HepG2 (cell line): ENCODE data around the gene CNTD1. TPM values are rescaled to one million over a fixed set of nuclear protein-coding genes. Genes with fewer than 3 reads are reported as not detected.

Source experiments
- ATAC-seq: fragments of 200-7000 bp; cut with Tn5 transposase; 3 replicates; pipeline ENCODE4 v1.9.1; 2020; ENCODE audit warnings: mild to moderate bottlenecking, moderate library complexity
- BruUV-seq: library from RNA; stranded (reverse); fragments of 400-500 nt; replicated peaks from 2 replicates; lab custom pipeline; 2021; lab: Mats Ljungman, UMichigan
- CTCF ChIA-PET: fragments of 300-600 bp; formaldehyde crosslinking; extraction: SDS; loops from one replicate; lab custom pipeline; 2021; ENCODE audit warnings: low total read pairs, inconsistent platforms, low intra/inter-chr PET ratio; lab: Yijun Ruan, JAX
- POLR2A ChIA-PET: fragments of 350-600 bp; sonication (Branson Sonifier 250); formaldehyde crosslinking; loops from one replicate; lab custom pipeline; 2020; ENCODE audit warnings: antibody characterized with exemption, inconsistent platforms; lab: Yijun Ruan, JAX
- DNase-seq: peaks from one replicate; pipeline ENCODE4 v3.0.0-alpha.2; 2015; ENCODE audit warnings: low spot score
- FAIRE-seq: peaks from 3 replicates; lab custom pipeline; 2011; peaks lifted over from hg19 to GRCh38; lab: Jason Lieb, UNC
- H2AFZ ChIP-seq: one replicate; pipeline ENCODE4 v1.6.1; 2011; ENCODE audit warnings: low read length, inconsistent platforms
- H3K27ac ChIP-seq: fragments of 300-600 bp; 3 replicates; pipeline ENCODE4 v1.8.0; 2011; ENCODE audit warnings: mixed run types, mild to moderate bottlenecking, mixed read lengths, low read length, inconsistent platforms; ENCODE audit not compliant: insufficient read depth; ENCODE audit errors: extremely low read length
- H3K27me3 ChIP-seq, 2 experiments: fragments of 200-600 bp in 1 of 2; 2 replicates in 1 of 2; 3 replicates in 1 of 2; pipeline versions ENCODE4 v1.6.0 to v1.8.0; 2011; ENCODE audit warnings: low read length in 2 of 2, mild to moderate bottlenecking in 2 of 2, moderate library complexity in 2 of 2, inconsistent platforms in 1 of 2; ENCODE audit not compliant: insufficient read depth in 2 of 2, control insufficient read depth in 1 of 2
- H3K36me3 ChIP-seq, 2 experiments: fragments of 200-600 bp in 1 of 2; replicated peaks in 1 of 2; 2 replicates in 1 of 2; 3 replicates in 1 of 2; pipeline versions ENCODE4 v1.5.1 to v1.8.0; 2011; ENCODE audit warnings: low read length in 2 of 2, inconsistent platforms in 1 of 2; ENCODE audit not compliant: insufficient read depth in 2 of 2, control insufficient read depth in 1 of 2
- H3K4me1 ChIP-seq: 2 replicates; pipeline ENCODE4 v1.5.1; 2012; ENCODE audit warnings: low read length, inconsistent platforms; ENCODE audit not compliant: insufficient read depth
- H3K4me2 ChIP-seq: 2 replicates; pipeline ENCODE4 v1.6.0; 2011; ENCODE audit warnings: low read depth, low read length, inconsistent platforms
- H3K4me3 ChIP-seq, 3 experiments: fragments of 200-600 bp in 1 of 3; sonication (generic), shearing (Covaris generic) in 1 of 3; replicated peaks in 1 of 3; 2 replicates each; pipeline ENCODE4 v1.5.1; 2011 to 2016; ENCODE audit warnings: low read length in 3 of 3, inconsistent platforms in 2 of 3, low read depth in 2 of 3, mild to moderate bottlenecking in 2 of 3, control low read depth in 1 of 3, mixed read lengths in 1 of 3; ENCODE audit not compliant: insufficient read depth in 1 of 3
- H3K79me2 ChIP-seq: one replicate; pipeline ENCODE4 v1.6.1; 2011; ENCODE audit warnings: low read length, inconsistent platforms; ENCODE audit not compliant: insufficient read depth
- H3K9ac ChIP-seq: 2 replicates; pipeline ENCODE4 v1.6.0; 2011; ENCODE audit warnings: mild to moderate bottlenecking, low read depth, low read length, inconsistent platforms; ENCODE audit not compliant: insufficient read depth
- H3K9me3 ChIP-seq: 2 replicates; pipeline ENCODE4 v1.5.1; 2012; ENCODE audit warnings: mild to moderate bottlenecking, low read length
- H4K20me1 ChIP-seq: 2 replicates; pipeline ENCODE4 v1.6.0; 2011; ENCODE audit warnings: inconsistent platforms, mild to moderate bottlenecking, low read length, moderate library complexity; ENCODE audit not compliant: insufficient read depth
- ATM ChIP-seq: fragments of 450-650 bp; IDR thresholded peaks from 2 replicates; pipeline ENCODE4 v1.7.1; 2017; ENCODE audit warnings: mild to moderate bottlenecking, borderline replicate concordance
- EED ChIP-seq: sonication (generic); formaldehyde crosslinking; IDR thresholded peaks from 2 replicates; pipeline ENCODE4 v1.5.0; 2020; ENCODE audit warnings: mild to moderate bottlenecking, missing genetic modification reagents
- KLF13 ChIP-seq: sonication (generic); formaldehyde crosslinking; IDR thresholded peaks from 2 replicates; pipeline ENCODE4 v1.4.0; 2020; ENCODE audit warnings: mild to moderate bottlenecking, missing genetic modification reagents
- NFIB ChIP-seq: sonication (generic); formaldehyde crosslinking; IDR thresholded peaks from 2 replicates; pipeline ENCODE4 v1.9.0; 2021; ENCODE audit warnings: missing genetic modification reagents, mild to moderate bottlenecking, borderline replicate concordance
- NFKB2 ChIP-seq: sonication (generic); formaldehyde crosslinking; IDR thresholded peaks from 2 replicates; pipeline ENCODE4 v1.4.0; 2020; ENCODE audit warnings: missing genetic modification reagents, borderline replicate concordance
- PHF21A ChIP-seq: sonication (generic); formaldehyde crosslinking; IDR thresholded peaks from 2 replicates; pipeline ENCODE4 v1.5.0; 2020; ENCODE audit warnings: mild to moderate bottlenecking, missing genetic modification reagents
- WIZ ChIP-seq: sonication (generic); formaldehyde crosslinking; IDR thresholded peaks from 2 replicates; pipeline ENCODE4 v1.5.1; 2020; ENCODE audit warnings: mild to moderate bottlenecking, missing genetic modification reagents
- ZNF501 ChIP-seq: sonication (generic); formaldehyde crosslinking; IDR thresholded peaks from 2 replicates; pipeline ENCODE4 v1.5.1; 2020; ENCODE audit warnings: mild to moderate bottlenecking, moderate library complexity, missing genetic modification reagents
- ZNF746 ChIP-seq: sonication (generic); formaldehyde crosslinking; IDR thresholded peaks from 2 replicates; pipeline ENCODE4 v1.8.0; 2022; ENCODE audit warnings: mild to moderate bottlenecking, missing genetic modification reagents
- ZNF770 ChIP-seq: sonication (generic); formaldehyde crosslinking; IDR thresholded peaks from 2 replicates; pipeline ENCODE4 v1.5.0; 2020; ENCODE audit warnings: mild to moderate bottlenecking, missing genetic modification reagents
- WGBS: methylation state at CpG from one replicate; pipeline ENCODE4 v1.1.6; 2017; ENCODE audit warnings: low lambda C conversion rate; 5-methylcytosine and 5-hydroxymethylcytosine counted together
- in situ Hi-C: cut with HindIII; loops from 2 replicates; pipeline ENCODE4 v1.10.0; 2017; ENCODE audit warnings: low pct_unique_long_range_greater_than_20kb; ENCODE audit not compliant: extremely low pct_ligation_motif_present
- intact Hi-C: fragments of 100-400 bp; cut with micrococcal nuclease; formaldehyde crosslinking; loops from one replicate; pipeline ENCODE4 v1.10.0; 2022; ENCODE audit not compliant: unreplicated experiment
- polyA plus RNA-seq, 8 experiments: library from polyadenylated mRNA; depleted of rRNA in 3 of 8; stranded (reverse) in 7 of 8; unstranded in 1 of 8; fragments of >200 nt; fragmentation: Illumina TruSeq in 4 of 8; extraction: Trizol in 4 of 8; gene quantifications; 2 replicates each; pipeline versions ENCODE4 v1.2.1 to v1.2.3, GENCODE V29; 2011 to 2016; ENCODE audit warnings: low read depth in 4 of 8, missing spikeins in 1 of 8, mixed read lengths in 1 of 8; ENCODE audit not compliant: insufficient read depth in 1 of 8
- total RNA-seq, 5 experiments: library from RNA; depleted of rRNA; stranded (reverse); fragments of >200 nt; fragmentation: Illumina TruSeq; extraction: Trizol; gene quantifications; 2 replicates each; pipeline ENCODE4 v1.2.3, GENCODE V29; 2016; ENCODE audit warnings: low read depth in 1 of 5
- TF ChIP-seq, protein P1 (sequence below): sonication (generic); formaldehyde crosslinking; IDR thresholded peaks from 2 replicates; pipeline ENCODE4 v1.4.0; 2020; ENCODE audit warnings: missing genetic modification reagents, borderline replicate concordance

The CNTD1 gene
- total and polyA plus RNA-seq, 2 of the 13 experiments (the other 11 are each of a cell fraction or from before 2014, with no cell fraction given), result 0.11 to 0.15 TPM

DNA sequence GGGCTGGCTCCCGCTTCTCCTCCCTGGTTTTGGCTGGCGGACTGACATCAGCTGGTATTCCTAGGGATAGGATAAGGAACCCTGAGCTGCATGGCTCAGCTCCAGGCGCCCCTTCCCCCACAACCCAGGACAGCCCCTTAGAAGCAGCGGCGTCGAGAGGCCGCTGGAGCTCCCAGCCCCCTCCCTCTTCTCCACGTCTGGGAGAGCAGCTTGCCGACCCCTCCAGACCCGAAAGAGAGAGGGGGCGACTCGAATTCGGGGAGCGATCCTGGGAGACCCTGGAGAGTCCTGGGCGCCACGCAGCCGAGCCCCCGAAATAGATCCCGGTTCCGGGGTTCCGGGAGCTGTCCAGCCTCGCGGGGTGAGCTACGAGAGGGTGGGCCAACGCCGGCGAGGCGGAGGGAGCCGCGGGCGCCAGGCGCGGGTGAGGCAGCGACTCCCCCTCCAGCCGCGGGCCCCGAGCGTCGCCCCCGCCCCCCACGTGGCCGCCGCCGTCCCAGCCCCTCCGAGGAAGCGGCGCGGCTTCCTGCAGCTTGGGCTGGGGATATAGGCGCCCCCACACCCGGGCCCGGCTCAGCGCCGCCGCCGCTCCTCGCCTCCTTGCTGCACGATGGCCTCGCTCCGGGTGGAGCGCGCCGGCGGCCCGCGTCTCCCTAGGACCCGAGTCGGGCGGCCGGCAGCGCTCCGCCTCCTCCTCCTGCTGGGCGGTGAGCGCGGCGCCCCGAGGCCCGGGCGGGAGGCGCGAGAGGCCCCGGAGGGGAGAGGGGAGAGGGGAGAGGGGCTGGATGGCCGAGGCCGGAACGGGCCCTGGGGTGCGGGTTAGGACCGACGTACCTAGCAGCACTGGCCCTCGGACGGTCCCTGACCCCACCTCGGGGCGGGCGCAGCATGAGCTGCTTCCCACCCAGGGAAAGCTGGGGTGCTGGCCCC lies 37.7 kb upstream of the CNTD1 start, which contains the start of gene RAMP2 (continued):
- TF ChIP-seq ATM (no peak), KLF13 (CRISPR knock-in tag) (no peak), ZNF770 (CRISPR knock-in tag) (peak; percentile 64; the same call in 1 of the 2 replicates), WIZ (CRISPR knock-in tag) (0 out of 2 replicates have a peak, but pooled peaks have one; percentile 30)

GRCh38 chr17:42761638-42762037 lies 37.0 kb upstream of the CNTD1 start:
- CTCF ChIA-PET, result interaction anchor here (0.6 to 0.9 kb wide), 2 partner anchors 41 to 165 kb away, joined by 3 to 4 read pairs; no protein-coding TSS in a partner anchor
- no peak overlapping the region for H3K27ac ChIP-seq
- FAIRE-seq (no peak), ATAC-seq (no peak), DNase-seq (no peak)
- no peaks in the 10 kb centered on the region for H3K36me3 ChIP-seq
- peak overlapping the region; percentile 53 to 75 (median 59); a peak in 5 of 6 replicates for H3K4me3 ChIP-seq
- 32% methylated on average over 12 of the region's 12 CpGs for WGBS
- peak overlapping the region; percentile 64; the same call in 1 of the 2 replicates for H3K9ac ChIP-seq
- in situ Hi-C loops (loop anchor here (5.0 kb wide), 1 partner anchor 39 kb away; no protein-coding TSS in a partner anchor), intact Hi-C loops (loop anchor here (5.0 kb wide), 1 partner anchor 184 kb away; the partner anchor contains the start of gene PSMC3IP)
- H3K4me2 ChIP-seq, result peak overlapping the region; percentile 90
- no peaks in the 10 kb centered on the region for H3K79me2 ChIP-seq
- H3K4me1 ChIP-seq, result peaks cover 61% of the 10 kb centered on the region
- POLR2A ChIA-PET, result interaction anchor here (2.8 to 5.6 kb wide), 5 partner anchors 12 to 62 kb away, joined by 17 to 63 read pairs (median 53); partner anchors contain the start of genes BECN1, EZH1, VPS25 and WNK4
- no peaks in the 10 kb centered on the region for H3K9me3 ChIP-seq
- BruUV-seq, result no TSS peak
- H3K27me3 ChIP-seq, result peaks cover 0 to 12% of the 10 kb centered on the region in 2 experiments; a peak in 2 of 5 replicates
- H4K20me1 ChIP-seq, result no peaks in the 10 kb centered on the region
- no peak overlapping the region for H2AFZ ChIP-seq
- TF ChIP-seq EED, result peak; percentile 12; the same call in 1 of the 2 replicates
- TF ChIP-seq PHF21A (CRISPR knock-in tag), result no peak
- peak; percentile 61 for TF ChIP-seq ZNF501 (CRISPR knock-in tag)
- TF ChIP-seq, protein P1, sequence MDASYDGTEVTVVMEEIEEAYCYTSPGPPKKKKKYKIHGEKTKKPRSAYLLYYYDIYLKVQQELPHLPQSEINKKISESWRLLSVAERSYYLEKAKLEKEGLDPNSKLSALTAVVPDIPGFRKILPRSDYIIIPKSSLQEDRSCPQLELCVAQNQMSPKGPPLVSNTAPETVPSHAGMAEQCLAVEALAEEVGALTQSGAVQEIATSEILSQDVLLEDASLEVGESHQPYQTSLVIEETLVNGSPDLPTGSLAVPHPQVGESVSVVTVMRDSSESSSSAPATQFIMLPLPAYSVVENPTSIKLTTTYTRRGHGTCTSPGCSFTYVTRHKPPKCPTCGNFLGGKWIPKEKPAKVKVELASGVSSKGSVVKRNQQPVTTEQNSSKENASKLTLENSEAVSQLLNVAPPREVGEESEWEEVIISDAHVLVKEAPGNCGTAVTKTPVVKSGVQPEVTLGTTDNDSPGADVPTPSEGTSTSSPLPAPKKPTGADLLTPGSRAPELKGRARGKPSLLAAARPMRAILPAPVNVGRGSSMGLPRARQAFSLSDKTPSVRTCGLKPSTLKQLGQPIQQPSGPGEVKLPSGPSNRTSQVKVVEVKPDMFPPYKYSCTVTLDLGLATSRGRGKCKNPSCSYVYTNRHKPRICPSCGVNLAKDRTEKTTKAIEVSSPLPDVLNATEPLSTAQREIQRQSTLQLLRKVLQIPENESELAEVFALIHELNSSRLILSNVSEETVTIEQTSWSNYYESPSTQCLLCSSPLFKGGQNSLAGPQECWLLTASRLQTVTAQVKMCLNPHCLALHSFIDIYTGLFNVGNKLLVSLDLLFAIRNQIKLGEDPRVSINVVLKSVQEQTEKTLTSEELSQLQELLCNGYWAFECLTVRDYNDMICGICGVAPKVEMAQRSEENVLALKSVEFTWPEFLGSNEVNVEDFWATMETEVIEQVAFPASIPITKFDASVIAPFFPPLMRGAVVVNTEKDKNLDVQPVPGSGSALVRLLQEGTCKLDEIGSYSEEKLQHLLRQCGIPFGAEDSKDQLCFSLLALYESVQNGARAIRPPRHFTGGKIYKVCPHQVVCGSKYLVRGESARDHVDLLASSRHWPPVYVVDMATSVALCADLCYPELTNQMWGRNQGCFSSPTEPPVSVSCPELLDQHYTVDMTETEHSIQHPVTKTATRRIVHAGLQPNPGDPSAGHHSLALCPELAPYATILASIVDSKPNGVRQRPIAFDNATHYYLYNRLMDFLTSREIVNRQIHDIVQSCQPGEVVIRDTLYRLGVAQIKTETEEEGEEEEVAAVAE, result no peak
- 0 out of 2 replicates have a peak, but pooled peaks have one; percentile 78 for TF ChIP-seq NFIB (CRISPR knock-in tag)
- peak; percentile 33; the same call in 1 of the 2 replicates for TF ChIP-seq NFKB2 (CRISPR knock-in tag)
- 0 out of 2 replicates have a peak, but pooled peaks have one; percentile 26 for TF ChIP-seq ZNF746 (CRISPR knock-in tag)
